GM12891 (cell line): ENCODE data around the gene ZFP69.

ENCODE experiments used
- DNase-seq: peaks from one replicate; pipeline ENCODE4 v3.0.0; 2011; ENCODE audit warnings: low spot score; ENCODE audit not compliant: insufficient read length
- FAIRE-seq: peaks from 2 replicates; lab custom pipeline; 2011; peaks lifted over from hg19 to GRCh38; lab: Jason Lieb, UNC
- PAX5 ChIP-seq: IDR thresholded peaks from 2 replicates; pipeline ENCODE4 v1.6.1; 2011; ENCODE audit warnings: low read length, moderate library complexity, mild to moderate bottlenecking; ENCODE audit not compliant: insufficient read depth, severe bottlenecking
- POLR2A ChIP-seq: IDR thresholded peaks from 2 replicates; pipeline ENCODE4 v1.6.1; 2011; ENCODE audit warnings: low read depth, low read length, control low read depth
- POLR2AphosphoS5 ChIP-seq: IDR thresholded peaks from 2 replicates; pipeline ENCODE4 v1.6.1; 2011; ENCODE audit warnings: low read depth, low read length, control low read depth
- POU2F2 ChIP-seq: IDR thresholded peaks from 2 replicates; pipeline ENCODE4 v1.6.1; 2011; ENCODE audit warnings: low read depth, mild to moderate bottlenecking, control low read depth, low read length, moderate library complexity
- SPI1 ChIP-seq: IDR thresholded peaks from 2 replicates; pipeline ENCODE4 v1.6.1; 2011; ENCODE audit warnings: low read depth, low read length, control low read depth
- TAF1 ChIP-seq: IDR thresholded peaks from 2 replicates; pipeline ENCODE4 v1.6.1; 2011; ENCODE audit warnings: low read depth, low read length, control low read depth

Gene ZFP69

GRCh38 chr1:40534589-40534988, 57.5 kb downstream of the ZFP69 start:
- TF ChIP-seq POLR2A (no peak), POLR2AphosphoS5 (no peak), PAX5 (no peak), SPI1 (no peak)
- no peak for FAIRE-seq
- DNase-seq: no peak

- FAIRE-seq: no peak
- TF ChIP-seq TAF1 (no peak), SPI1 (no peak), POU2F2 (no peak), POLR2A (no peak), POLR2AphosphoS5 (no peak), PAX5 (no peak)
- no peak for DNase-seq
These were observed 58.6 kb downstream of the ZFP69 start for GRCh38 chr1:40535732-40536131.

DNA sequence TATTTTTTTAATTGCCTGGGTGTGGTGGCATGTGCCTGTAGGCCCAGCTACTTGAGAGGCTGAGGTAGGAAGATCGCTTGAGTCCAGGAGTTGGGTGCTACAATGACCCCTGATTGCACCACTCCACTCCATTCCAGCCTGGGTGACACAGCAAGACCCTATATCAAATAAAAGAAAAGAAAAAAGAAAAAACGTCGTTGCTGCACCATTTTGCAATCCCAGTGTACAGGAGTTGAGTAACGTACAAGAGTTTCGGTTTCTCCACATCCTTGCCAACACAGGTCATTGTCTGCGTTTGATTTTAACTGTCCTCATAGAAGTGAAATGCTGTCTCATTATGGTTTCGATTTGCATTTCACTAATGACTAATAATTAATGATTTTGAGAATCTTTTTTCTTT, 62.2 kb downstream of the ZFP69 start:
- FAIRE-seq (no peak), DNase-seq (no peak)
- TF ChIP-seq PAX5 (no peak), SPI1 (no peak), TAF1 (no peak), POLR2A (no peak), POU2F2 (no peak), POLR2AphosphoS5 (no peak)
